Fibroblast of skin of abdomen (primary cell): Measurements from ENCODE around the gene CCDC82.

Experiments used
- DNase-seq: peaks from one replicate; pipeline ENCODE4 v3.0.0-alpha.2; 2013

The CCDC82 gene

GRCh38 chr11:96358321-96358720 lies 31.4 kb downstream of the CCDC82 start:
- no peak for DNase-seq

- no peak for DNase-seq
Measured at GRCh38 chr11:96357794-96358193, 31.9 kb downstream of the CCDC82 start.

DNA sequence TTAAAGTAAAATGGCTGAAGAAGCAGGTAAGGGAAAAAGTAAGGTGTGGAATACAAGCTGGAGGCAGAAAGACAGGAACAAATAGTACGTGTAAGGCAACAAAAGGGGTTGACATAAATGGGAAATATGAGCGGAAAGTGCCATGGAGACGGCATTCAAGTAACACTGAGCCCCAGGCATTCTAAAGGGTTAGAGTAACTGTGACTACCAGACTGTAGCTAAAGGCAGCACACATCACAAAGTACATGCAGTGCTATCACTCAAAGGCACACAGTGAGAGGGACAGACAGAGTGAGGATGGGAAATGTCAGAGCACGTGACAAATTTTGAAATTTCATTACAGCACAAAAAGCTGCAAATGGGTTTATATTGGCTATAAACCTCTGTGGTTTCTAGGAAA lies 32.9 kb downstream of the CCDC82 start:
- DNase-seq, result no peak

DNA sequence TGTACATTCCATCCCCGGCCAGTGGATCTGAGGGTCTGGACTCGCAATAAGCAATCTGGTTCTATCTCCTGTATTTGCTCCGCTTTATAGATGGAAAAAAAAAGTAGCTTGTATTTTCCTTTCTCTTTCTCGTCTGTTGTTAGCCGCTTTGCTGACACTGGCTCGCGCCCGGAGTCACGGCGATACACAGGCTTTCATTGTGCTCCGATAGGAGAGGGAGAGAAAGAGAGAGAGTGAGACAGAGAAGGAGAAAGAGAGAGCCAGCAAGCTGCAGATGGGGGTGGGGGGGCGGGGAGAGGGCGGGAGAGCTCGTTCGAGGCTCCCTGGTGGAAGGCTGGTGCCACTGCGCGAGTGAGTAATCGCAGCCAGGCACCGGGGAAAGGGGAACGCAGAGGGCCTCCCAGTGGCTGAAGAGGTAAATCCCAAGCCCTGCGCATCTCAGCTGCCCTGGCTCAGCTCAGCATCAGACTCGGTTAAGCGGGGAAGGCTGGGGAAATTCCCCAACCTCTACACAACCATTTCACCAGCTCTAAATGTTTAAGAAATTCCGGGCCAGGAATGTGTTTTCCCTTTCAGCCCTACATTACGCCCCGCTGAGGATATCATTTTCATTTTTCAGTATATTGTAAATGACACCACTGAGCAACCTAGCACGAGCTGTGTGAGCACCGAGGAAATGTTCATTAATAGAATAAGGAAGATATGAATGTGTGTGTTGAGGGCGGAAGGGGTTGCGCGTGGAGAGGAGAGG lies 46.6 kb downstream of the CCDC82 start, which contains the start of gene MAML2:
TSS of gene MAML2 (minus strand) at position 235 of the 751 bp plus-strand sequence. CDS start 1,300 bp downstream, outside the sequence.
- peak; percentile 95 for DNase-seq

- no peak for DNase-seq
Measured at GRCh38 chr11:96342014-96342960, 47.4 kb downstream of the CCDC82 start.

DNA sequence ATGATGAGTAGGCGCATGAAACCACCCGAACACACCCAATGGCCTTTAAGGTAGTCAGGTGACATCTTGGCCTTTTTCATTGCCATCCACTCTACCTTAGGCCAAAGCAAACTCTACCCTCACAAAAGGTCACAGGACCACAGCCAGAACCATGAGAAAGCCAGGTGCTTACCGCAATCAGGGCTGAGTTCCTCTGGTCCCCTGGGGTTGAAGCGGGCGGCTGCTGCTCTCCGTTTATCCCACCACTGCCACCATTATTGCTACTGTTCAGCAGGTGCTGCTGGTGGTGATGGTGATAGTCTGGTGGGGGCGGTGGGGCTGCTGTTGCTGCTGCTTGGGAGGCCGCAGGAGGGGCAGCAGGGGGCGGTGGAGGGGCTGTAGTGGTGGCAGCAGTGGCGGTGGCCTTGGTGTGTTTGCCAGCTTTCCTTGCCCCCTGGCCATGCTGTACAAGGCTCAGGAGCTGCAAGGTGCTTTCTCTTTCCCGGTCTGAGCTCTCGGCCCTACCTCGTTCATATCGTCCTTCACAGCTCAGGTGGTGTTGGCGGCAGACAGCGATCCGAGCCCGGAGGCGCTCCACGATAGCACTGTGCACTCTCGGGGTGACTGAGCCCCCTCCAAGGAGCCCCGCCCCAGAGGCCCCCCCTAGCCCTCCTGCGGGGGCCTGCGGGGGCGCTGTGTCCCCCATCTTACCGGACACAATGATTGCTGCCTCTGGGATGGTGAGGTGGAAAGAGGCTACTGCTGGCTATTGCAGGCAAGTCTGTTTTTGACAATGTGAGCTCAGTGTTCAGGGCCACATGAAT lies 48.3 kb downstream of the CCDC82 start:
- peak; percentile 49 for DNase-seq

GRCh38 chr11:96340555-96340885 lies 49.2 kb downstream of the CCDC82 start:
- DNase-seq, result no peak

DNA sequence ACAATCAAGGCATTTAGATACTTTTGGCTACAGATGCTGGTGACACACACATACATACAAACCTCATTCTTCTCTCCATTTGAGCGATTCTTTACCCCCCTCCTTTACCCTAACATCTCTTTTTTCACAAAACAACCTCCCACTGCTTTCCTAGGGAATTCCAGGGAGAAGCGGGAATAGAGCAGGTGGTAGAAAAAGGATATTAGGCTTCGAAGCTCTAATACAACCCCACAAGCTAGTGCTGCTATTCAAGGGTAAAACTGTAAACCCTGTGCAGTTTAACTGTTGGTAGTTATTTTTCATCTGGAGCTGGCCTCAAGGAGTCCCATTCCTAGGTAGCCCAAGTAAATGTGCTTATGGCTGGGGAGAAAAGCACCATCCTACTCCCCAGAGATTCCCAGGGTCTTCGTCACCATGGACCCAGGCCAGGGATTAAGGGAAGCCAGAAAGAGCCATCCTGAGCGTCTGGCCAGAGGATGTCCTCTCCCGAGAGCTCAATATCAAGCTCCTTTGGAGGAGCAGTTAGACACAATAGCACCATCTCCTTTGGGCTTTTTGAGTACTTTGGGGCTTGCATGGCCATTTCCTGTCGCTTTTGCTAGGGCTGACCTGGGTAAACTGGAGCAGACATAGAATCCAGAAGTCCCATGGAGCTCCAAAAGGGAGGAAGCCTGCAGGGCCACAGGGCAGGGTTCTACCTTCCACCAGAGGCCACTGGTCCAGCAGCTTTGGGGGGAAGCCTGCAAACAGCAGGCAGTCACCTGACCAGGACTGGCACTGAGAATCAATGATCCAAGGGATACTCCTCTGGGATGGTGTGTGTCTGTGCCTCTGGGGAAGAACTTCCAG lies 49.8 kb downstream of the CCDC82 start:
- DNase-seq, result no peak

GRCh38 chr11:96338910-96339705 lies 50.6 kb downstream of the CCDC82 start:
- DNase-seq, result peak; percentile 44

DNA sequence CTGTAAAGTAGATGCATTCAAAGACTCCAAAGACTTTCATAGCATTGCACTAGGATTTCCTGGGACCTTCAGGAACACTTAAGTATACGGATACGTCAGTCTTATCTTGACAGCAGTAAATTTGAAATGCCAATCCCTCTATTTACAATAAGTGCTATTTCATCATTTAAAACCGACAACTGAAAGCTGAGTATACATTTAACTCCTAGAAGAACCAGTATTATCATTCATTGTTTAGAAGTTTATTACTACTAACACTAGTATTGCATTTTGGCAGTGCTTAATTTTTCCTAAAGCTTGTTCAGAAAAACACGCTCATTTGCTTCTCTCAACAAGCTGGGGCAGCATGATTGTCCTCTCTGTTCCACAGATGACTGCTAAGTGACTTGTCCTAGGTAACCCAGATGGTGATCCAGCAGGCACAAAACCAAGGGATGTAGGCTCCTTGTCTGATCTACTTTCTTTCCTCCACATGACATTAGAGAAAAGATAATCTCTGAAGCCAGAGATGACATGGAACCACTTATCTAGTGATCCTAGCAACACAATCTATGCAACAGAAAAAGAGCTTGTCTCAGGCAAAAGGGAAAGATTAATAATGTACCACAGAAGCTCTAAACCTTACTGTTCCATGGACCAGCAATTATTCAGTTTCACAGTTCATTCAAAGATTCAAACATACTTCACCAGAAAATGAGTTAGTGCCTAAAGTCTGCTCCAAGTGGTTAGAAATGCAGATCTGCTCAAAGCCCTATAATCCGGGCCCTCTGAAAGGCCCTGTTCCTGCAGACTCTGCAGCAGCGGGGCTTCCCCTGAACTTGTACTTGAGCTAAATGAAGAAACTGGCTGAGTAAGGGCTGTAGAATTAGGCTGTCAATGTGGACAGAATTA lies 51.9 kb downstream of the CCDC82 start:
- peak; percentile 69 for DNase-seq

DNA sequence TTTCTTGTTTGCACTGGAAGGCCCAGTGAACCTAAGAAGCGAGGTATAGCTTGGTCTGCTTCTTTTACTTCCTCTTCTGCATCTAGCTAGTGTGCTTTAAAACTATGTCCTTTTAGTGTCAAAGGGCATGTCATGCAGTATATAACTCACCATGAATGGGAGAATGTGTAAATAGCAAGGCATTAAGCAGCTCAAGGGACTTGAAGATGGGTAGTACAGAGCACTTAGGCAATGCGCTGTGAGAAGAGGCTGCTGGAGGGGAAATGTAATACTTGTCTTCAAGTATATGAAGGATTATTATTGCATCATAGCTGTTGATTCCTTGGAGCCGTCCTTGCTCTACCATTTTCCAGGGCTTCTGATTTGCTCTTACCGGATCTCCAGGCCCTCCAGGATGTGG lies 54.3 kb downstream of the CCDC82 start:
- DNase-seq, result no peak

GRCh38 chr11:96334219-96334618 lies 55.5 kb downstream of the CCDC82 start:
- no peak for DNase-seq

GRCh38 chr11:96333191-96333719 lies 56.5 kb downstream of the CCDC82 start:
- DNase-seq, result peak; percentile 92

GRCh38 chr11:96332126-96332771 lies 57.5 kb downstream of the CCDC82 start:
- no peak for DNase-seq

- DNase-seq, result no peak
Measured at GRCh38 chr11:96331699-96332116, 58.0 kb downstream of the CCDC82 start.

DNA sequence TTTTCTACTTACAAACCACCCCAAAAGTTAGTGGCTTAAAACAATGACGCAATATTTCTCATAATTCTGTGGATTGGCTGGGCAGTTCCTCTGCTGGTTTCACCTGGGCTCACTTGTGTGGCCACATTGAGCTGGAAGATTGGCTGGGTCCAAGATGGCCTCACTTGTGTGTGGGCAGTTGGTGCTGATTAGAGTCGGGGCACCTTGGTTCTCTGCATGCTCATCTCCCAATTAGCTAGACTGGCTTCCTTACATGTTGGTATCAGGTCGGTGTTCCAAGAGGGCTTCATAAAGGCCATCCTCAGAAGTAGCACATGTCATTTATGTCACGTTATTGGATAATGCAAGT lies 59.2 kb downstream of the CCDC82 start:
- DNase-seq, result no peak

- no peak for DNase-seq
Measured at GRCh38 chr11:96329855-96330510, 59.7 kb downstream of the CCDC82 start.

DNA sequence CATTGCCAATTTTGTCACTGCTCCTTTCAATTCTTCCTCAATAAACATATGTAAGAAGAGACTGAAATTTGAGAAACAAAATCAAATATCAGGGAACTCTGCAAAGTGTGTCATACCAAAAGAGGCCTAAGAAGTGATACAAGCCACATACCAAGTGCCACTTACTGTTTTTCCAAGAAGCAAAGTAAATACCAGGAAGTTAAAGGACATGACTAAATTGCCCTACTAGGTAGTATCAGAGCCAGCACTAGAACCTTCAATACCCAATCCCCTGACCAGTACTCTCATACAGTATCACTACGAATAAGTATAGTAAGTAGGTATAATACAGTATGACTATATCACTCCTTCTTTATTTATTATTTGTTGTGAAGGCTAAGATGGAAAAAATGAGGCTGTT lies 60.3 kb downstream of the CCDC82 start:
- DNase-seq, result no peak
